Nephron (organoid): Measurements from ENCODE around the gene PRRT3.
A peak's percentile ranks its signal among the peaks of the same experiment; 100 is the strongest.

ENCODE experiments used
- H3K27ac Mint-ChIP-seq, 3 experiments: 2 replicates each; pipeline ENCODE4 v1.8.0; 2020; ENCODE audit warnings: mixed read lengths in 3 of 3, mild to moderate bottlenecking in 2 of 3, moderate library complexity in 1 of 3
- H3K27me3 Mint-ChIP-seq: 2 replicates; pipeline ENCODE4 v1.8.0; 2021; ENCODE audit warnings: low read depth, mild to moderate bottlenecking, moderate library complexity, mixed read lengths
- H3K36me3 Mint-ChIP-seq: 2 replicates; pipeline ENCODE4 v1.8.0; 2020; ENCODE audit warnings: low read depth, mixed read lengths
- H3K4me1 Mint-ChIP-seq: 2 replicates; pipeline ENCODE4 v1.8.0; 2020; ENCODE audit warnings: mixed read lengths
- H3K4me3 Mint-ChIP-seq, 3 experiments: 2 replicates each; pipeline ENCODE4 v1.8.0; 2020; ENCODE audit warnings: mild to moderate bottlenecking in 3 of 3, mixed read lengths in 3 of 3, moderate library complexity in 2 of 3
- H3K9me3 Mint-ChIP-seq: 2 replicates; pipeline ENCODE4 v1.8.0; 2020; ENCODE audit warnings: mixed read lengths
- CTCF ChIP-seq, 3 experiments: fragments of 200-600 bp; sonication (generic); IDR thresholded peaks; one replicate each; pipeline ENCODE4 v1.5.0; 2021; ENCODE audit warnings: antibody characterized with exemption in 3 of 3; ENCODE audit not compliant: unreplicated experiment in 3 of 3

PRRT3 gene

DNA sequence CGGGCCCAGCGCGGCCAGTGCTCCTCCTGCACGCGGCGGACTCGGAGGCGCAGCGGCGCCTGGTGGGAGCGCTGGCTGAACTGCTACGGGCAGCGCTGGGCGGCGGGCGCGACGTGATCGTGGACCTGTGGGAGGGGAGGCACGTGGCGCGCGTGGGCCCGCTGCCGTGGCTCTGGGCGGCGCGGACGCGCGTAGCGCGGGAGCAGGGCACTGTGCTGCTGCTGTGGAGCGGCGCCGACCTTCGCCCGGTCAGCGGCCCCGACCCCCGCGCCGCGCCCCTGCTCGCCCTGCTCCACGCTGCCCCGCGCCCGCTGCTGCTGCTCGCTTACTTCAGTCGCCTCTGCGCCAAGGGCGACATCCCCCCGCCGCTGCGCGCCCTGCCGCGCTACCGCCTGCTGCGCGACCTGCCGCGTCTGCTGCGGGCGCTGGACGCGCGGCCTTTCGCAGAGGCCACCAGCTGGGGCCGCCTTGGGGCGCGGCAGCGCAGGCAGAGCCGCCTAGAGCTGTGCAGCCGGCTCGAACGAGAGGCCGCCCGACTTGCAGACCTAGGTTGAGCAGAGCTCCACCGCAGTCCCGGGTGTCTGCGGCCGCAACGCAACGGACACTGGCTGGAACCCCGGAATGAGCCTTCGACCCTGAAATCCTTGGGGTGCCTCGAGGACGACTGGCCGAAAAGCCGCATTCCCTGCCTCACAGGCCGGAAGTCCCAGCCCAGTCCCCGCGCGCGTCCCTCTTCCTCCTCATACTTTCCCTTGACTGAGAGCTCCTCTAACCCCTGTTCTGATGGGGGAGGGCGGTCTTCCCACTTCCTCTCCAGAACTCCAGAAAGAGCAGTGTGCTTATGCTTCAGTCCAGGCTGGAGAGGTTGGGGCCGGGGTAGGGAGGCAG is 36.7 kb downstream of the PRRT3 start:
- Mint-ChIP-seq H3K4me3 (peak overlapping the region; percentile 90), H3K9me3 (no peaks in the 10 kb centered on the region), H3K36me3 (no peaks in the 10 kb centered on the region), H3K4me1 (peaks cover 15% of the 10 kb centered on the region), H3K27me3 (no peaks in the 10 kb centered on the region), H3K27ac (peak overlapping the region; percentile 93 to 98 (median 97))
- peak; percentile 26 to 49 (median 47) for TF ChIP-seq CTCF (IDR thresholded peaks at IDR 0.05; ENCODE audit: unreplicated experiment in 3 of 3)

GRCh38 chr3:9914559-9915253 is 37.5 kb downstream of the PRRT3 start:
- peak overlapping the region in 2 of 3 experiments; percentile 69 to 79 for H3K27ac Mint-ChIP-seq
- peak overlapping the region; percentile 81 to 90 (median 82) for H3K4me3 Mint-ChIP-seq
- no peaks in the 10 kb centered on the region for H3K9me3 Mint-ChIP-seq
- no peaks in the 10 kb centered on the region for H3K36me3 Mint-ChIP-seq
- no peak for TF ChIP-seq CTCF (IDR thresholded peaks at IDR 0.05; ENCODE audit: unreplicated experiment in 3 of 3)
- no peaks in the 10 kb centered on the region for H3K27me3 Mint-ChIP-seq
- peaks cover 16% of the 10 kb centered on the region for H3K4me1 Mint-ChIP-seq

DNA sequence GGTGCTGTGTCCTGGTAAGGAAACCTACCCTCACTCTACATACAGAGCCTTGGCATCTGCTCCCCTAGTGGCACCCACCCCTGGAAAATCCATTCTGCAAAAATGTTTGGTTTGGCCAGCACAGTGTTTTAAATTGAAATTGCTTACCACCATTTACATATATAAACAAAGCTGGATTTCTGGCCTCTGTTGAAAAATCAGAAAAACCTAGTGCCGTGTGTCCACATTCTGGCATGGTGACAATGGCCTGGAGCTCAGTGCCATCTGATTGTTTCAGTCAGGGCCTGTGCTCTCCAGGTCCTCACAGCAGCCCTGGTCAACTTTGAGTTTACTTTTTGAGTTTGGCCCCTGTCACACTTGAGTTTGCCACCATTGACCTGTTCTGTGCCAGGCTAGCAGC is 38.2 kb downstream of the PRRT3 start:
- TF ChIP-seq CTCF (IDR thresholded peaks at IDR 0.05; ENCODE audit: unreplicated experiment in 3 of 3), result no peak
- peak overlapping the region in 2 of 3 experiments; percentile 23 to 56 for H3K4me3 Mint-ChIP-seq
- H3K27ac Mint-ChIP-seq, result no peak overlapping the region
- no peaks in the 10 kb centered on the region for H3K9me3 Mint-ChIP-seq
- H3K36me3 Mint-ChIP-seq, result no peaks in the 10 kb centered on the region
- H3K4me1 Mint-ChIP-seq, result peaks cover 20% of the 10 kb centered on the region
- H3K27me3 Mint-ChIP-seq, result no peaks in the 10 kb centered on the region

GRCh38 chr3:9913601-9914000 is 38.6 kb downstream of the PRRT3 start:
- no peaks in the 10 kb centered on the region for H3K27me3 Mint-ChIP-seq
- no peak overlapping the region for H3K27ac Mint-ChIP-seq
- no peaks in the 10 kb centered on the region for H3K9me3 Mint-ChIP-seq
- H3K4me3 Mint-ChIP-seq, result peak overlapping the region; percentile 12 to 60 (median 32)
- peaks cover 20% of the 10 kb centered on the region for H3K4me1 Mint-ChIP-seq
- no peaks in the 10 kb centered on the region for H3K36me3 Mint-ChIP-seq
- no peak for TF ChIP-seq CTCF (IDR thresholded peaks at IDR 0.05; ENCODE audit: unreplicated experiment in 3 of 3)

DNA sequence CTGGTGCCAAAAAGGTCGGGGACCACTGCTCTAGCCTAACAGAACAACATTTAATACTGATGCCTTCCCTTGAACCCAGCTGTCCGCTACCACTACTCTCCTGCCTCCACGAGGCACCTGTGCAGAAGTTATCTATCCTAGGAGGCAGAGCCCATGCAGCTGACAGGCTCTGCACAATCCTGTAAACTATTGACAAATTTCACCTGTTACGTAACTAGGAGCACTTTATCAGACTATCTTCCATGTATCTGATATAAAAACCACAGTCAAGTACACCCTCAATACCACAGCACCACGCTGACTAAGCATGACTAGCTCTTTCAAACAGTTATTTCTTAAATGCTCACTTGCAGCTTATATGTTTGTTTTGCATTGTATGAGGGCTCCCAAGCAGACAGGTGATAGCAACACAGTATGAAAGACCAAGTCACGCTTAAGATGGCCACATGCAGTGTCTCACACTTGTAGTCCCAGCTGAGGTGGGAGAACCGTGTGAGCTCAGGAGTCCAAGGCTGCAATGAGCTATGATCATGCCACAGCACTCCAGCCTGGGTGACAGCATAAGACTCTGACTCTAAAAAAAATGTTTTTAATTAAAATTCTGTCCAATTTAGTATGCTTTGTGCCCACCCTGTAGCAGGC is 39.8 kb downstream of the PRRT3 start:
- H3K27me3 Mint-ChIP-seq, result no peaks in the 10 kb centered on the region
- H3K36me3 Mint-ChIP-seq, result no peaks in the 10 kb centered on the region
- H3K4me1 Mint-ChIP-seq, result peaks cover 20% of the 10 kb centered on the region
- peak overlapping the region in 1 of 3 experiments; percentile 15 for H3K27ac Mint-ChIP-seq
- TF ChIP-seq CTCF (IDR thresholded peaks at IDR 0.05; ENCODE audit: unreplicated experiment in 3 of 3), result no peak
- no peaks in the 10 kb centered on the region for H3K9me3 Mint-ChIP-seq
- no peak overlapping the region for H3K4me3 Mint-ChIP-seq
